H9 (cell line): ENCODE data around the gene MTG2. TPM values are rescaled to one million over a fixed set of nuclear protein-coding genes. Genes with fewer than 3 reads are reported as not detected.
A peak's percentile ranks its signal among the peaks of the same experiment; 100 is the strongest.

Experiments used
- DNase-seq: peaks from one replicate; pipeline ENCODE4 v3.0.0-alpha.2; 2017
- H2AFZ ChIP-seq: one replicate; pipeline ENCODE4 v1.6.1; 2013; ENCODE audit warnings: mild to moderate bottlenecking, low read length, control low read depth, moderate library complexity
- H2AK5ac ChIP-seq: 2 replicates; pipeline ENCODE4 v1.6.1; 2013; ENCODE audit warnings: low read length, control low read depth, mixed read lengths; ENCODE audit not compliant: insufficient read length
- H2BK120ac ChIP-seq: one replicate; pipeline ENCODE4 v1.6.1; 2013; ENCODE audit warnings: low read depth, mild to moderate bottlenecking, low read length, control low read depth, inconsistent platforms; ENCODE audit not compliant: poor library complexity, severe bottlenecking
- H2BK12ac ChIP-seq: 2 replicates; pipeline ENCODE4 v1.6.1; 2013; ENCODE audit warnings: low read length, control low read depth, mixed read lengths, low read depth; ENCODE audit not compliant: insufficient read length
- H2BK15ac ChIP-seq: 2 replicates; pipeline ENCODE4 v1.6.1; 2013; ENCODE audit warnings: low read depth, low read length, control low read depth
- H2BK20ac ChIP-seq: one replicate; pipeline ENCODE4 v1.6.1; 2013; ENCODE audit warnings: low read depth, mild to moderate bottlenecking, low read length, control low read depth, inconsistent platforms; ENCODE audit not compliant: poor library complexity, severe bottlenecking
- H2BK5ac ChIP-seq: 2 replicates; pipeline ENCODE4 v1.6.1; 2013; ENCODE audit warnings: low read length, control low read depth, mixed read lengths; ENCODE audit not compliant: insufficient read length
- H3K14ac ChIP-seq: 2 replicates; pipeline ENCODE4 v1.6.1; 2013; ENCODE audit warnings: low read length, control low read depth; ENCODE audit not compliant: insufficient read depth
- H3K18ac ChIP-seq: 2 replicates; pipeline ENCODE4 v1.6.1; 2013; ENCODE audit warnings: low read depth, mild to moderate bottlenecking, mixed read lengths, low read length, control low read depth; ENCODE audit not compliant: insufficient read length
- H3K23ac ChIP-seq: 2 replicates; pipeline ENCODE4 v1.6.1; 2013; ENCODE audit warnings: low read length, control low read depth, mixed read lengths, low read depth; ENCODE audit not compliant: insufficient read length
- H3K23me2 ChIP-seq: 2 replicates; pipeline ENCODE4 v1.6.1; 2013; ENCODE audit warnings: low read depth, mild to moderate bottlenecking, mixed read lengths, low read length, control low read depth; ENCODE audit not compliant: insufficient read length, poor library complexity, severe bottlenecking
- H3K27ac ChIP-seq: 2 replicates; pipeline ENCODE4 v1.5.1; 2013; ENCODE audit warnings: low read length, control low read depth, mixed read lengths, low read depth; ENCODE audit not compliant: insufficient read length
- H3K27me3 ChIP-seq: 2 replicates; pipeline ENCODE4 v1.6.1; 2013; ENCODE audit warnings: low read length, control low read depth, inconsistent platforms; ENCODE audit not compliant: insufficient read depth
- H3K4ac ChIP-seq: 2 replicates; pipeline ENCODE4 v1.6.1; 2013; ENCODE audit warnings: low read depth, mild to moderate bottlenecking, control low read depth, inconsistent platforms, low read length, moderate library complexity
- H3K4me1 ChIP-seq: 2 replicates; pipeline ENCODE4 v1.6.1; 2013; ENCODE audit warnings: low read length, control low read depth, inconsistent platforms; ENCODE audit not compliant: insufficient read depth
- H3K4me2 ChIP-seq: 2 replicates; pipeline ENCODE4 v1.6.1; 2013; ENCODE audit warnings: low read length, control low read depth, mixed read lengths; ENCODE audit not compliant: insufficient read length, insufficient read depth
- H3K56ac ChIP-seq: 2 replicates; pipeline ENCODE4 v1.6.1; 2013; ENCODE audit warnings: low read depth, mild to moderate bottlenecking, mixed read lengths, low read length, control low read depth; ENCODE audit not compliant: insufficient read length
- H3K79me1 ChIP-seq: 2 replicates; pipeline ENCODE4 v1.6.1; 2013; ENCODE audit warnings: low read depth, mild to moderate bottlenecking, moderate library complexity, low read length, control low read depth, inconsistent platforms; ENCODE audit not compliant: insufficient read depth, poor library complexity, severe bottlenecking
- H3K79me2 ChIP-seq: 2 replicates; pipeline ENCODE4 v1.6.1; 2013; ENCODE audit warnings: low read length, control low read depth, inconsistent platforms; ENCODE audit not compliant: insufficient read depth
- H3K9ac ChIP-seq: 2 replicates; pipeline ENCODE4 v1.6.1; 2013; ENCODE audit warnings: low read length, control low read depth, mixed read lengths; ENCODE audit not compliant: insufficient read length; ENCODE audit errors: extremely low read depth
- H3K9me3 ChIP-seq: one replicate; pipeline ENCODE4 v1.6.1; 2013; ENCODE audit warnings: low read depth, low read length, inconsistent platforms; ENCODE audit not compliant: control insufficient read depth
- H3T11ph ChIP-seq: one replicate; pipeline ENCODE4 v1.6.1; 2013; ENCODE audit warnings: mild to moderate bottlenecking, low read length, control low read depth, inconsistent platforms
- H4K20me1 ChIP-seq: one replicate; pipeline ENCODE4 v1.6.1; 2013; ENCODE audit not compliant: control insufficient read depth, insufficient read length, insufficient read depth
- H4K5ac ChIP-seq: 2 replicates; pipeline ENCODE4 v1.6.1; 2013; ENCODE audit warnings: low read depth, mild to moderate bottlenecking, mixed read lengths, low read length, control low read depth; ENCODE audit not compliant: insufficient read length
- H4K8ac ChIP-seq: replicated peaks from 2 replicates; pipeline ENCODE4 v1.6.1; 2013; ENCODE audit warnings: low read length, control low read depth, mixed read lengths, low read depth; ENCODE audit not compliant: insufficient read length
- H4K91ac ChIP-seq: 2 replicates; pipeline ENCODE4 v1.6.1; 2013; ENCODE audit warnings: low read depth, mild to moderate bottlenecking, moderate library complexity, mixed read lengths, low read length, control low read depth; ENCODE audit not compliant: insufficient read length
- H3K27ac Mint-ChIP-seq, 3 experiments: 2 replicates in 2 of 3; 3 replicates in 1 of 3; pipeline ENCODE4 v1.8.0; 2020 to 2021; ENCODE audit warnings: mixed read lengths in 3 of 3, mild to moderate bottlenecking in 1 of 3, moderate library complexity in 1 of 3
- H3K27me3 Mint-ChIP-seq: 2 replicates; pipeline ENCODE4 v1.8.0; 2021; ENCODE audit warnings: low read depth, mild to moderate bottlenecking, moderate library complexity, mixed read lengths
- H3K36me3 Mint-ChIP-seq, 3 experiments: 2 replicates in 2 of 3; 3 replicates in 1 of 3; pipeline ENCODE4 v1.8.0; 2020 to 2021; ENCODE audit warnings: low read depth in 3 of 3, mixed read lengths in 3 of 3; ENCODE audit not compliant: insufficient read depth in 1 of 3
- H3K4me1 Mint-ChIP-seq, 2 experiments: 2 replicates each; pipeline ENCODE4 v1.8.0; 2020; ENCODE audit warnings: mixed read lengths in 2 of 2
- H3K4me3 Mint-ChIP-seq, 2 experiments: 2 replicates in 1 of 2; 3 replicates in 1 of 2; pipeline ENCODE4 v1.8.0; 2020 to 2021; ENCODE audit warnings: mild to moderate bottlenecking in 2 of 2, mixed read lengths in 2 of 2, moderate library complexity in 1 of 2
- H3K9me3 Mint-ChIP-seq, 2 experiments: 2 replicates in 1 of 2; 3 replicates in 1 of 2; pipeline ENCODE4 v1.8.0; 2020; ENCODE audit warnings: mild to moderate bottlenecking in 2 of 2, mixed read lengths in 2 of 2, moderate library complexity in 1 of 2
- WGBS: extraction: QIAGEN DNeasy Blood & Tissue Kit; methylation state at CpG from one replicate; pipeline ENCODE4 v1.1.7; 2013; ENCODE audit warnings: missing lambda C conversion rate, low lambda C conversion rate, mixed read lengths; ENCODE audit not compliant: insufficient read length; ENCODE audit errors: extremely low coverage; 5-methylcytosine and 5-hydroxymethylcytosine counted together
- total RNA-seq: library from RNA; stranded (reverse); gene quantifications from 2 replicates; pipeline ENCODE4 v1.2.1, GENCODE V29; 2021
- TF ChIP-seq, protein P1 (sequence below): fragments of 200-600 bp; sonication (generic); conservative IDR thresholded peaks from 3 replicates; pipeline ENCODE4 v1.8.0; 2021; ENCODE audit warnings: antibody characterized with exemption, mild to moderate bottlenecking

Gene MTG2
- total RNA-seq, 1 experiment from 2014 or later: 25.1 TPM

DNA sequence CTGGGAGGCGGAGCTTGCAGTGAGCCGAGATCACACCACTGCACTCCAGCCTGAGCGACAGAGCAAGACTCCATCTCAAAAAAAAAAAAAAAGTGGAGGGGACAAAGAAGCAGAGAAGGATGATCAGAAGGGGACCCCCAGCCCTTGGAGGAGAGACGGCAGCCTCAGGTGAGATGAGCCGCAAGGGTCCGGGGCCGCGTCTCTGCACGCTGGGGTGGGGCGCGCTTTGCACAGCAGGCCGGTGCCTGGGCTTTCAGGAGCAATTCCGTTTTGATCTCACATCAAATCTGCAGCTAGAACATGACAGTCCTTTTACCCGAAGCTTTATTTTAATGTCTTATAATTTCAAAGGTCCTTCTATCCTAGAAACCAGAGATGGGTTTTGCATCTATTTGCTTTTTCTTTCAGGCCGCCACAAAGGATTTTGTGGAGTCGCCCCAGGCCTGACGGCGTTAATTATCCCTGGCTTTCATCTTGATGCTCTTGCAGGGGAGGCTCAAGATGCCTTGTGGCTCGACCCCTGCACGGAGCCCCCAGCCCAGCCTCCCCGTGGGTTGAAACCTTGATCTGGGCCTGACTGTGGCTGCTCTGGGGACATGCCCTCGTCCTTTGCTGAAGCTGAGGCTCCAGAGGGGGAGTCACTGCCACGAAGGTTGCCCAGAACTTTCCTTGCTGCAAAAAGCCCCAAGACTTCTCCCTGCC, 20.0 kb downstream of the MTG2 start:
- Histone ChIP-seq H4K91ac (no peak overlapping the region), H3K4ac (no peak overlapping the region), H2AK5ac (no peak overlapping the region), H3K9me3 (no peaks in the 10 kb centered on the region), H3K23ac (no peak overlapping the region), H2BK5ac (no peak overlapping the region), H2BK20ac (no peak overlapping the region), H3K27ac (no peak overlapping the region), H2BK120ac (no peak overlapping the region), H3K4me2 (no peak overlapping the region), H4K20me1 (no peaks in the 10 kb centered on the region), H3K79me1 (no peaks in the 10 kb centered on the region), H3K23me2 (no peaks in the 10 kb centered on the region), H2BK15ac (no peak overlapping the region), H2BK12ac (no peak overlapping the region), H3K9ac (no peak overlapping the region), H2AFZ (no peak overlapping the region), H4K8ac (no peak overlapping the region), H3K27me3 (no peaks in the 10 kb centered on the region), H3K56ac (no peak overlapping the region), H4K5ac (no peak overlapping the region), H3T11ph (no peak overlapping the region), H3K79me2 (no peaks in the 10 kb centered on the region), H3K14ac (no peak overlapping the region), H3K4me1 (no peaks in the 10 kb centered on the region), H3K18ac (no peak overlapping the region)
- no peak for DNase-seq
- no peaks in the 10 kb centered on the region for H3K4me1 Mint-ChIP-seq
- no peaks in the 10 kb centered on the region for H3K9me3 Mint-ChIP-seq
- no CpG with 5 or more reads among the region's 23 CpGs for WGBS
- no peaks in the 10 kb centered on the region for H3K27me3 Mint-ChIP-seq
- H3K36me3 Mint-ChIP-seq: peaks cover 22 to 50% (median 47%) of the 10 kb centered on the region in 3 experiments; a peak in 6 of 7 replicates
- no peak overlapping the region for H3K4me3 Mint-ChIP-seq
- peak overlapping the region in 1 of 3 experiments; percentile 62; a peak in 3 of 7 replicates for H3K27ac Mint-ChIP-seq
- TF ChIP-seq, protein P1, sequence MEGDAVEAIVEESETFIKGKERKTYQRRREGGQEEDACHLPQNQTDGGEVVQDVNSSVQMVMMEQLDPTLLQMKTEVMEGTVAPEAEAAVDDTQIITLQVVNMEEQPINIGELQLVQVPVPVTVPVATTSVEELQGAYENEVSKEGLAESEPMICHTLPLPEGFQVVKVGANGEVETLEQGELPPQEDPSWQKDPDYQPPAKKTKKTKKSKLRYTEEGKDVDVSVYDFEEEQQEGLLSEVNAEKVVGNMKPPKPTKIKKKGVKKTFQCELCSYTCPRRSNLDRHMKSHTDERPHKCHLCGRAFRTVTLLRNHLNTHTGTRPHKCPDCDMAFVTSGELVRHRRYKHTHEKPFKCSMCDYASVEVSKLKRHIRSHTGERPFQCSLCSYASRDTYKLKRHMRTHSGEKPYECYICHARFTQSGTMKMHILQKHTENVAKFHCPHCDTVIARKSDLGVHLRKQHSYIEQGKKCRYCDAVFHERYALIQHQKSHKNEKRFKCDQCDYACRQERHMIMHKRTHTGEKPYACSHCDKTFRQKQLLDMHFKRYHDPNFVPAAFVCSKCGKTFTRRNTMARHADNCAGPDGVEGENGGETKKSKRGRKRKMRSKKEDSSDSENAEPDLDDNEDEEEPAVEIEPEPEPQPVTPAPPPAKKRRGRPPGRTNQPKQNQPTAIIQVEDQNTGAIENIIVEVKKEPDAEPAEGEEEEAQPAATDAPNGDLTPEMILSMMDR: no peak
